IPS-18c (cell line): ENCODE measurements around the gene SNAP23.

Source experiments
- H3K4me3 ChIP-seq: 2 replicates; pipeline ENCODE4 v1.7.0; 2013; ENCODE audit warnings: low read depth, mild to moderate bottlenecking, low read length, moderate library complexity; ENCODE audit not compliant: insufficient read depth
- H3K9me3 ChIP-seq: one replicate; pipeline ENCODE4 v1.6.1; 2013; ENCODE audit warnings: mild to moderate bottlenecking, low read length, moderate library complexity; ENCODE audit not compliant: control insufficient read depth, insufficient read depth

SNAP23 gene

GRCh38 chr15:42495361-42496212 is at the start of gene SNAP23:
TSS of gene SNAP23 (plus strand) at chr15:42495634. CDS start at chr15:42511847, 16,213 bp downstream.
- peak within 1 kb of the TSS; percentile 61 for H3K4me3 ChIP-seq

DNA sequence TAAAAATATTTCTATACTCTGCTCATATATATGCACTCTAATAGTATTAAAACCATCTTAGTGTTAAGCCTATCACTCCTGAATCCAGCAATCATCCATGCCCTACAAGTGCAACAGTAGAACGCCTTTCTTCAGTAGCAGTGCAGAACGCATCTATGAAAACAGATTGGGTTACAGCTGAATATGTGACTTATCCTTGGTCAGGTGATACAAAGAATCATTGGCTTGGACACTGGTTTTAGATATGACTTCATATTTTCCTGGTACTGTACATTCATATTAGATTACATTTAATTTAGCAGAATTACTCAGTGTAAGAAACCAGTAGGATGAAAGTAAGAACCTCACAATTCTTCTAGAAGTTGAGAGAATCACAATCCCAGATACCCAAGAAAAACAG is 47.8 kb upstream of the SNAP23 start:
- Histone ChIP-seq H3K4me3 (no peak overlapping the region), H3K9me3 (no peaks in the 10 kb centered on the region)

More at GRCh38 chr15:42495361-42496212, at the start of gene SNAP23:
- H3K9me3 ChIP-seq: no peaks in the 10 kb centered on the region

- H3K4me3 ChIP-seq: no peak overlapping the region
- no peaks in the 10 kb centered on the region for H3K9me3 ChIP-seq
These were observed 47.2 kb upstream of the SNAP23 start for GRCh38 chr15:42448281-42448680.

GRCh38 chr15:42449770-42450424 is 45.5 kb upstream of the SNAP23 start:
- no peak overlapping the region for H3K4me3 ChIP-seq

GRCh38 chr15:42450425-42450790 is 45.0 kb upstream of the SNAP23 start:
- Histone ChIP-seq H3K9me3 (no peaks in the 10 kb centered on the region), H3K4me3 (no peak overlapping the region)

More at GRCh38 chr15:42449770-42450424, 45.5 kb upstream of the SNAP23 start:
- H3K9me3 ChIP-seq: no peaks in the 10 kb centered on the region

- Histone ChIP-seq H3K9me3 (no peaks in the 10 kb centered on the region), H3K4me3 (no peak overlapping the region)
These were observed 41.6 kb upstream of the SNAP23 start for GRCh38 chr15:42453826-42454225.

- H3K9me3 ChIP-seq: no peaks in the 10 kb centered on the region
- H3K4me3 ChIP-seq: no peak overlapping the region
These were observed 38.9 kb upstream of the SNAP23 start for GRCh38 chr15:42456531-42456930.

DNA sequence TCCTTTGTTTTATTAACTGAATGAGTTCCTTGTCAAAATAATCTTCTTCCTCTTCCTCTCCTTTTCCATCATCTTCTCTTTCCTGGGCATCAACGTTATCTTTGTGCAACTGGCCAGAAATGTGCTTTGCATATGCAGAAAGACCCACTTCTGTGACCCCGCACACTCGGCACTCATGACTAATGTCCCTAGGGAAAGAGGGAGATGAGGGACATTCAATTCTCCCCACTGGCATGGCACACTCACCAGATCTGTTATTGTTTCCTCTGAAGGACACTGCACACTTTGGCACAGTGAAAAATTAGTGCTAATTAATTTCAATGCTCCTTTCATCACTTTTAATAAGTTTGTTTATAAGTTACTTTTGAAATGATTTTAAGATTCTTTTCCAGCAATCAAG is 38.5 kb upstream of the SNAP23 start:
- Histone ChIP-seq H3K4me3 (no peak overlapping the region), H3K9me3 (no peaks in the 10 kb centered on the region)

DNA sequence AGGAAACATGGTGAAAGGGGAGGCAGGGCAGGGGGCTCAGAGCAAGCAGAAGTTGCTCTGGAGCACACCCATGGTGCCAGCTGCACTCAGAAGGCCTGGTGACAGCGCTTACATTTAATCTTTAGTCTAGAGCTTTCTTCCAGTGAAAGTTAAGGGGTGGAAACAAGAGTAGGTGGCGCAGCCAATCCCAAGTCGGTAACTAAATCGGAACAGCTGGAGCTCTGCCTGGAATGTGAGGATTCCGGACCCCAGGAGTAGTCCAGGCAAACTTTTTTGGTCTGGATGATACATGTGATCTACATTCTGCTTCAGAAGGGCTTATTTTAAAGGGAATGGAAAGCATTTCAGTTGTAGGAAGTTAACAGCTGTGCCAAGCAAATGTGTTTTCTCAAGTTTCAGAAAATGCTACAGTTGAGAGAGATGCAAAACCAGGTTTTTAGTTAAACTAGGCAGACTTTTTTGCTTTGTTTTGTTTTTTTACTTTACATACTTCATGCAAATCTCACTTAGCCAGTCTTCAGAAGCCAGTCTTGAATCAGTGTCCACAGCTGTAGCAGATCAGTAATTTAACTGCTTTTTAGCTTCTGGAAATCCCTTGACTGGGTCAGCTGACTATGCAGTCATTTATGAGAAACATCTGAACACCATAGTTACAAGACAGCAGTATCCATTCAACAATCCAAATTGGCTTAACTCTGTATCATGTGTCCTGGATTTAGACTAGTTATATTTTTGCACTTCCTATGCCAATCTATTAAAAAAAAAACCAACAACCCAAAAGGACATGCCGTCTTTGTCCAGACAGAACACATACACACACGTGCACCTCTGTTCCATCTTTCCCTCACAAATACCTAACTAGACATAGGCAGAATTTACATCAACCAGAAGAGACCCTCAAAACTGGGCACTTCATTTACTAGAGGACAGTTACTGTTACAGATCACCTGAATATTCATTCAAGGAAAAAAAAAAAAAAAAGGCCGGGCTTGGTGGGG is 37.7 kb upstream of the SNAP23 start:
- peak overlapping the region; percentile 10; the same call in 1 of the 2 replicates for H3K4me3 ChIP-seq
- H3K9me3 ChIP-seq: no peaks in the 10 kb centered on the region

DNA sequence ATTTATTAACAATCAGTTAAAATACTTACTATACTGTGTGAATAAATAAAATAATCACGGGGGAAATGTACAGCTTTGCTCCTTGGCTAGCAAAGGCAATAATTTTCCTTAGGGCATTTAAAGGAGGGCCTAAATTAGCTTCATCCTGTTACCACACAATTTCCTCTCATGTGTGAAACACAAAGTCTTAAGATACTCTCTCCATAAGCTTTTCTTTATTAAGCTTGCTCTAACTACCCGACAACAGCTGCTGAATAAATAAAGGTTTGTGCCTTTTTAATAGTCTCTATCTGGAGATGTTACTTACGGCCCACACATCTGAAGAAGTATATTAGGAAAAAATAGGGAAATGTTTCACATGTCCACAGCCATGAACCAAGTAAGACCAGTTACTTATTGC is 34.2 kb upstream of the SNAP23 start:
- H3K9me3 ChIP-seq: no peaks in the 10 kb centered on the region
- no peak overlapping the region for H3K4me3 ChIP-seq

DNA sequence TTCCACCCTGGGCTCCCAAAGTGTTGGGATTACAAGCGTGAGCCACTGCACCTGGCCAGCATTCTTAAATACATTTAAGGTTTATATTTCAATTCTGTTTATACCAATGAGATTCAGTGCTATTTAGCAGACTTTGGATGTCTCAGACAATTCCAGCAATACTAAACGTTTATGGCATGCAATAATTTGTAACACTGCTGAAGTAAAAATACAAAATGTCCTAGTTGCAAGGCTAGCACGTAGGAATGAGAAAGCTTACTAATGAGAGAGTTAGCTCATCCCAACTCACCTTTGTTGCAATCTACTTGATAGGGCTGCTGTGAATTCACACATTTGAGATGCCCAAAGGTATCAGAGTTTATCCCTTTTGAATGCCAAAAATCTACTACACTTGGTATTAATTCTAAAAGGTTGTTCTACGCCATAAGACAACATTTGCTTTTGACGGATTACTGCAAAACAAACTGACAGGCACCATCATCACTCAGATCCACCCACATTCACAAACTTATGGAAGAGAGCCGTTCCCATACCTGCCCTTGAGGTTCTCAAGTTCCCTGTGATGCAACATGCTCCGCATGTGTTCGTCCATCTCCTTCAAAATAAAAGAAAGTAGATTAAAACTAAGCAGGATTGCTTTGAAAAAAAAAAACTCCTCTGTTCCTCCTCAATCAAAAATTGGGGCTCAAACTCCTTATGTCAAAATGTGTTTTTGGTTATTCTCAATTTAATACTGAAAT is 29.7 kb upstream of the SNAP23 start:
- Histone ChIP-seq H3K4me3 (no peak overlapping the region), H3K9me3 (peaks cover 2% of the 10 kb centered on the region)

GRCh38 chr15:42471002-42471401 is 24.4 kb upstream of the SNAP23 start:
- Histone ChIP-seq H3K4me3 (no peak overlapping the region), H3K9me3 (peaks cover 2% of the 10 kb centered on the region)

DNA sequence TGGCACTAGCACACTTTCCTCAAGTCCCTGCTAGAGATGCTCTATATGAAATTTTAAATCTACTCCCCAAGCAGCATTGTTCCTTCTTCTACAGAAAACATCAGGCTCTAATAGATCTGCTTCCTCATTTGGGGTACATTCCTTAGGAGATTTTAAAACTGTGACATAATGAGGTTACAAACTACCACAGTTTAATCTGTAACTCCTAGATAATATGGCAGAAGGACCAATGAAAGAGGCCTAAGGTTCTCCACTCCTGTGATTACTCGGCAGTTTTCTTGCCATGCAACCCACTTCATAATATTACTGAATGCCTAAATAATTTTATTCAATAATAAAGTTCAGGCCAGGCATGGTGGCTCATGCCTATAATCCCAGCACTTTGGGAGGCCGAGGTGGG is 20.6 kb upstream of the SNAP23 start:
- Histone ChIP-seq H3K4me3 (no peak overlapping the region), H3K9me3 (no peaks in the 10 kb centered on the region)

DNA sequence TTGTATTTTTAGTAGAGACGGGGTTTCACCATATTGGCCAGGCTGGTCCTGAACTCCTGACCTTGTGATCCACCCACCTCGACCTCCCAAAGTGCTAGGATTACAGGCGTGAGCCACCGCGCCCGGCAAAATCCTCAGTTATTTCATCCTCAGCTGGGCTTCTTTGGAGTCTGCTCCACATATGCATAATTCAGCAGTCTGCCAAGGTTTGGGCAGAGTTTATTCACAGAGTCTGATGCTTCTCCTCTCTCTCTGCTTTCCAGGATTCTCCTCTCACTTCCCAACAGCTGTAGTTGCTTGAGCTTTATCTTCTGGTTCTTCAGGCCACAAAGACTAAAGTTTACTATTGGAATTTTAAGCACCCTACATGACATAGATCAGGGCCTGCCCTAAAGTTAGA is 12.7 kb upstream of the SNAP23 start:
- no peak overlapping the region for H3K4me3 ChIP-seq
- peaks cover 3% of the 10 kb centered on the region for H3K9me3 ChIP-seq

GRCh38 chr15:42483677-42484076 is 11.8 kb upstream of the SNAP23 start:
- H3K9me3 ChIP-seq: peaks cover 3% of the 10 kb centered on the region

DNA sequence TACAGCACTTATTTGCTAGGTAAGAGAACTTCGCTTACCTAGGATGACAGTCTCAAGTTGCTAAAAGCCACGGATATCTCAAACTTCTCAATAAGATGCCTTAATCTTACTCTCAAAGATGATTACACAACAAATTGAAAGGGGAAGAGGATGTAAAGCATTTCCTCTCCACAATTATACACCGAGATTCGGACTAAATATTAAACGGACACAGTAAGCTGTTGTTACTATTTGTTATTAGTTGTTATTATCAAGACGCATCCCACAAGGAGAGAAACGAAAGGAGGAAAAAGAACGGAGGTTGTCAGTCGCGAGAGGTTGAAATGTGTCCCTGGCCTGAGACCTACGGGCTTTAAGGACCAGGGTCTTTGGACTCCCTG is 5.2 kb upstream of the SNAP23 start:
- H3K4me3 ChIP-seq: peak overlapping the region; percentile 92

More at GRCh38 chr15:42483677-42484076, 11.8 kb upstream of the SNAP23 start:
- H3K4me3 ChIP-seq: no peak overlapping the region

More for the DNA sequence above, 5.2 kb upstream of the SNAP23 start:
- H3K9me3 ChIP-seq: no peaks in the 10 kb centered on the region
